ENCODE results near the gene MYOM3.
"Not testable (repeated sequence)": the region's sequence is repeated elsewhere in the genome, so short reads cannot be mapped to it uniquely, and the experiment has no call there.

The MYOM3 gene

DNA sequence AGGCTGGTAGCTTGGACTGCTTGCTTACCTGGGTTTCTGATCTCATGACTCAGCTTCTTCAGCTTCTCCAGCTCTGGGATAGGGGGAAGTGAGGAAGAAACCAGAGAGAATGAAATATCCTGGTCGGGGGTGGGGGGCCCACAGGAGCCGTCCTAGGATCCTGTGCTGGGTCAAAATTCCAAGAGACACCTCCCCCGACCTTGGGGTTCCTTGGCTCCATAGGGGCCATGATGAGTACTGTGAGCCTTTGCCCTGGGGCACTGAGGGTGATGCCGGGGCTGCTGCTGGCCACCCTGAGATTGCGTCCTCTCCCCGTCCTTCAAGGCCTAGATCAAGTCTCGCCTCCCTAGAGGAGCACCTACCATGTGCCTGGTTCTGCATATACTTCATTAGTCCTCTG lies 40.0 kb downstream of the MYOM3 start:
- H3K36me3 ChIP-seq (ENCODE audit: insufficient read depth, low read length) = no peaks in the 10 kb centered on the region
- H3K9ac ChIP-seq (ENCODE audit: low read depth, low read length) = no peak overlapping the region
- peaks cover 7% of the 10 kb centered on the region for H3K4me1 ChIP-seq (ENCODE audit: insufficient read depth, low read length)
- H3K9me3 ChIP-seq (ENCODE audit: control insufficient read depth, insufficient read depth, low read length) = no peaks in the 10 kb centered on the region

DNA sequence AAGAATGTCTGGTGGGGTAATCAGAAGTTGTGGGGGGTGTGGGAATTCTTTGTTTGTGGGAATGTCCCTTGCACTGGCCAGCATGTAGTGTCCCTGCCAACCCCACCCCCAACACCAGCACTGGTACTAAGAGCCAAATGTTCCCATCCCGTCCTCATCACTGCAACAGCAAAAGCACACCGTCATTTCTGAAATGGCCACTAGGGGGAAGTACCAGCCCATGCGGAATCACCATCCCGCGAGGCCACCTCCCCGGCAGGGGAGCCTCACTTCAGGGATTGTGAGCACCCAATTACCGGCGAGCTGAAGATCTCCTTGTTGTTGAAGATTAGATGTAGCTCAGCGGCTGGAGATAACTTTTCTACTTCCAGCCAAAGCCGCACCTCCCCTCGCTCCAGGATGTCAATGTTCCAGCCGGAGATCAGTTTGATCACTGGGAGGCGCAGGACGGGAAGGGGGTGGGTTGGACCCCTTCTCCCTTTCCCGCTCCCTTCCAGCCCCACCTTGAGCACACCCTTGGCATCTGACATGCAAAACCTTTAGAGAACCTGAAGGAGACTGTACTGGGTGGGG lies 41.0 kb downstream of the MYOM3 start:
- Histone ChIP-seq H3K4me1 (ENCODE audit: insufficient read depth, low read length) (peaks cover 7% of the 10 kb centered on the region), H3K9ac (ENCODE audit: low read depth, low read length) (peak overlapping the region; percentile 41; the same call in 1 of the 2 replicates), H3K9me3 (ENCODE audit: control insufficient read depth, insufficient read depth, low read length) (no peaks in the 10 kb centered on the region), H3K36me3 (ENCODE audit: insufficient read depth, low read length) (no peaks in the 10 kb centered on the region)

DNA sequence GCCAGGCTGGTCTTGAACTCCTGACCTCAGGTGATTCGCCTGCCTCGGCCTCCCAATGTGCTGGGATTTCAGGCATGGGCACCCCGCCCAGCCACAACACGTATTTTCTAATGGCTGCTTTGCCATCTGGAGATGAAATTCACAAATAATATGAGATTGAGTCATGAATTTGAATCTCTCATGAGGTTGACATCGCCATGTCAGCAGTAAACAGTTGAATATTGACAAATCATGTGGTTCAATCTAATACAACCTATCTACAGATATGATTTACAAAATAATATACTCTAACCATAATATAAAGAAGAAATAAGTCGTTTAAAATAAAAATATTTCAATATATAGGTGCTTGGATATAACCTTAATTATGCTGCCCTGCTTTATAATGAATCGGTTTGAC lies 42.1 kb downstream of the MYOM3 start:
- no peaks in the 10 kb centered on the region for H3K9me3 ChIP-seq (ENCODE audit: control insufficient read depth, insufficient read depth, low read length)

DNA sequence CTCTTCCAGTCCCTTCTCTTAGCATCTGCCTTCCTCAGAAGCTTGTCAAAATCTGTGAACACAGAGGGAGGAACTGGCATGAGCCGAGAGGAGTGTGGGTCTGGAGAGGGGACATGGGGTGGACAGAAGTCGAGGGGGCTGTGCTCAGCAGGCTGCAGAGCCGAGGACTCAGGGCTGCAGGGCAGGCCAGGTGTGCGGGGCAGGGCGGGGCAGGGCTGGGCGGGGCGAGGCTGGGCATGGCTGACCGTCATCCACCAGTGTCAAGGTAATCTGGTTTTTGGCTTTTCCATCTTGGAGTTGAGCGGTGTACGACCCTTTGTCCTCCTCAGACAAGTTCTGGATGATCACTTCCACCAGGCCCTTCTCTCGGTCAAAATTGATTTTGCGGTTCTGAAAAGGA lies 44.0 kb downstream of the MYOM3 start:
- Histone ChIP-seq H3K9me3 (ENCODE audit: control insufficient read depth, insufficient read depth, low read length) (no peaks in the 10 kb centered on the region), H3K9ac (ENCODE audit: low read depth, low read length) (no peak overlapping the region), H3K36me3 (ENCODE audit: insufficient read depth, low read length) (no peaks in the 10 kb centered on the region), H3K4me1 (ENCODE audit: insufficient read depth, low read length) (peaks cover 7% of the 10 kb centered on the region)

More for the DNA sequence above, 42.1 kb downstream of the MYOM3 start:
- H3K4me1 ChIP-seq (ENCODE audit: insufficient read depth, low read length) = peaks cover 7% of the 10 kb centered on the region
- no peaks in the 10 kb centered on the region for H3K36me3 ChIP-seq (ENCODE audit: insufficient read depth, low read length)
- H3K9ac ChIP-seq (ENCODE audit: low read depth, low read length) = no peak overlapping the region

DNA sequence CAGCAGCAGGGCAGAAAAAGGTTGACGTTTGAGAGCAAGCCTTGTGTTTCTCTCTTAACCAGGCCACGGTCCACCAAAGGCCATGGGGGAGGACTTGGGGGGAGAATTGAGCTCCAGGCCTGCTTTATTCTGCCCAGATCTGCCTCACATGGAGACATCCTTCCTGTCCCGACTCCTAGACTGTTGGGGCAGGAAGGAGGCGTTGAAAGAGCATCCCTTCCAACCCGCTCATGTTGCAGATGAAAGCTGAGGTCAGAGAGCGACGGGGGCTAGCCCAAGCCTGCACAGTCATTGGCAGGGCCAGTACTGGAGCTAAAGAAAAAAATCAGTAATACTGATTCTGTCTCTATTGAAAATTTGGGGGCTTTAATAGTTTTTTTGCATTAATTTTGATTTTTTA lies 46.6 kb downstream of the MYOM3 start:
- no peaks in the 10 kb centered on the region for H3K9me3 ChIP-seq (ENCODE audit: control insufficient read depth, insufficient read depth, low read length)
- H3K4me1 ChIP-seq (ENCODE audit: insufficient read depth, low read length) = no peaks in the 10 kb centered on the region
- H3K36me3 ChIP-seq (ENCODE audit: insufficient read depth, low read length) = no peaks in the 10 kb centered on the region
- no peak overlapping the region for H3K9ac ChIP-seq (ENCODE audit: low read depth, low read length)

DNA sequence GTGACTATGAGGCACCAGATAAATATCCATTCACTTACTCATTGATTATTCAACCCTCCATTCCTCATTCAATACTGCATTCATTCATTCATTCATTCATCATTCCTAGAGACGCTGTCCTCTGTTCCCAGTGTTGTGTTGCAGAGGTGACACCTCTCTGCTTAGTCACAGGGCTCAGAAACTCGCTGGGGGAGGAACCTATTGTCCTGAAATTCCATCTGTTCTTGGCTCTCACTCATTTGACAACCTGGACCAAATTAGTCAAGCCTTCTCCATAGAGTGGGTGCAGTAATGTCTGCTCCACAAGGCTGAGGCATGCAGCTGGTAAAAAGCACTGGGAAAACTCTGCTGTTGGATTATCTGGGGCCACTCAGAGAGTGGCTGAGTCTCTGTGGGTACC lies 49.7 kb downstream of the MYOM3 start:
- Histone ChIP-seq H3K36me3 (ENCODE audit: insufficient read depth, low read length) (no peaks in the 10 kb centered on the region), H3K4me1 (ENCODE audit: insufficient read depth, low read length) (no peaks in the 10 kb centered on the region), H3K9ac (ENCODE audit: low read depth, low read length) (no peak overlapping the region), H3K9me3 (ENCODE audit: control insufficient read depth, insufficient read depth, low read length) (no peaks in the 10 kb centered on the region)

DNA sequence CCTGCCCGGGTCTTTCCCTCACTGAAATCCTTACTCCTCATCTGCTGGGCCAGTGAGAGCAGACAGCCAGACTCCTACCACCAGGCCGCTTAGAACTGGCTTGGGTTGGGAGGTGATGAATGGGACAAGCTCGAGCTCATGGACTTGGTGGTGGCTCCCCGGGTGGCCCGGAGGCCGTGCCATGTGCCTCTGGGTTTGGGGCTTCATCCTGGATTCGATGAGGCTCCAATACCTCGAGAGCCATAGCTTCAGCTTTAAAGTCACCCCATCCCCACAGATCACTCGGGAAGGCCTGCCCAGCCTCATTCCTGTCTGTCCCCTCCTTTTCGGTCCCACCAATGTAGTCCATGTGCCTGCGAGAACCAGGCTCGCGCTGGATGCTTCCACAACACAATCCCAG lies 51.5 kb downstream of the MYOM3 start:
- no peak overlapping the region for H3K9ac ChIP-seq (ENCODE audit: low read depth, low read length)
- no peaks in the 10 kb centered on the region for H3K9me3 ChIP-seq (ENCODE audit: control insufficient read depth, insufficient read depth, low read length)
- no peaks in the 10 kb centered on the region for H3K4me1 ChIP-seq (ENCODE audit: insufficient read depth, low read length)
- no peaks in the 10 kb centered on the region for H3K36me3 ChIP-seq (ENCODE audit: insufficient read depth, low read length)

DNA sequence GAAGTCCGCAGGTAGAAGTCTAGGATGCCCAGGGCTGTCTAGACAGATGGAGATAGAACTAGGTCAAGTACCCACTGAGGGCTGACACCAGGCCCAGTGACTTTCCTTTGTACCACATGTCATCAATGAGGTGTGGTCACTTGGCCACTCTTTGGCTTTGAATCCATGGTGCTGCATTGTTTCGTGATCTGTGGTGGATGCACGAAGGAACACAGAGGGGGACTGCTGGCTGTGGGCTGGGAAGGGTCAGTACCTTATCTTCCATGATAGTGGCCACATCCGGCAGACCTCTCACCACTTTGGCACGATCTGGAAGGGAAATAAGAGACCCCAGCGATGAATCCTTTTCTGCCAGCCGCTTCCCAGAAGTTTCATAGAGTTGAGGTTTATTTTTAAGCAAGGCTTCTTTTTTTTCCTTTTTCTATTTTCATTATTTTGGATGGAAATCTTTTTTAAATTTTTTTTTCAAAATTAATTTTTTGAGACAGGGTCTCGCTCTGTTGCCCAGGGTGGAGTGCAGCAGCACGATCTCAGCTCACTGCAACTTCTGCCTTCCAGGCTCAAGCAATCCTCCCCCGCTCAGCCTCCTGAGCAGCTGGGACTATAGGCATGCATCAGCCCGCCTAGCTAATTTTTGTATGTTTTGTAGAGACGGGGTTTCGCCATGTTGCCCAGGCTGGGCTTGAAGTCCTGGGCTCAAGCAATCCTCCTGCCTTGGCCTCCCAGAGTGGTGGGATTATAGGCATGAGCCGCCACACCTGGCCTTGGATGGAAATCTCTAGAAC lies 53.1 kb downstream of the MYOM3 start:
- H3K4me1 ChIP-seq (ENCODE audit: insufficient read depth, low read length) = no peaks in the 10 kb centered on the region
- no peaks in the 10 kb centered on the region for H3K36me3 ChIP-seq (ENCODE audit: insufficient read depth, low read length)
- no peak overlapping the region for H3K9ac ChIP-seq (ENCODE audit: low read depth, low read length)
- H3K9me3 ChIP-seq (ENCODE audit: control insufficient read depth, insufficient read depth, low read length) = no peaks in the 10 kb centered on the region

DNA sequence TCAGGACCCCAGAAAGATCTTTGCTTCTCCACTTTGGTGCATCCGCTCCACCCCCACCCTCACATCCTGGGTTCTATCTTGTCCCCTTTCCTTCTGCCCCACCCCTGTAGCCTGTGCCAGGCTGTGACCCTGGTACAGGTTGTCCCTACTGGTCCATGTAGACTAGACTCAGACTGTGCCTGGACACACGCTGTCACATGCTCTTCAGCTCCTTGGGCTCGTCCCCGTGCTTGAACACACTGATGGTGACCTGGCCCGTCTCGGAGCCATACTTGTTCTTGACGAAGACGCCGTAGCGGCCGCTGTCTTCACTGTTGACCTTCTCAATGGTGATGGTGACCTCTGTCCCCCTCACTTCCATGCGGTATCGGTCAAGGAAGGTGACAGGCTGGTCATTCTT lies 54.8 kb downstream of the MYOM3 start:
- no peaks in the 10 kb centered on the region for H3K4me1 ChIP-seq (ENCODE audit: insufficient read depth, low read length)

DNA sequence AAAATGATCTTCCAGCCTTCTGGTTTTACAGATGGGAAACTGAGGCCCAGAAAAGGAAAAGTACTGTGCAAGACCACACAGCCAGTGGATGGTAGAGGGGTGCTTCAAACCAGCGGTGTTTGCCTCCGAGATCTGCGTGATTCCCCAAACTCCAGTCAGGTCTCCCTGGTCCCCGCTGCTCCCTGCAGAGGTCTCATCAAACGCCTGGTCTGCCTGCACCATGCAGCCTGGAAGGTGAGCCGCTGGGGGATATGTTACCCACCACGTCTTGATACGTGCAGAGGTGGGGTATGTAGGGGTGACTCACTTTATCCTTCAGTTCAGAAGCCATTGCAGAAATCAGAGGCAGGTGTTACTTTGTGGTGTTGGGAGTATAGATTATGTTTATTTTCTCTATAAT lies 56.3 kb downstream of the MYOM3 start:
- no peaks in the 10 kb centered on the region for H3K36me3 ChIP-seq (ENCODE audit: insufficient read depth, low read length)
- no peaks in the 10 kb centered on the region for H3K4me1 ChIP-seq (ENCODE audit: insufficient read depth, low read length)
- no peaks in the 10 kb centered on the region for H3K9me3 ChIP-seq (ENCODE audit: control insufficient read depth, insufficient read depth, low read length)
- H3K9ac ChIP-seq (ENCODE audit: low read depth, low read length) = no peak overlapping the region

More for the DNA sequence above, 54.8 kb downstream of the MYOM3 start:
- H3K9ac ChIP-seq (ENCODE audit: low read depth, low read length) = no peak overlapping the region
- H3K9me3 ChIP-seq (ENCODE audit: control insufficient read depth, insufficient read depth, low read length) = no peaks in the 10 kb centered on the region
- no peaks in the 10 kb centered on the region for H3K36me3 ChIP-seq (ENCODE audit: insufficient read depth, low read length)

DNA sequence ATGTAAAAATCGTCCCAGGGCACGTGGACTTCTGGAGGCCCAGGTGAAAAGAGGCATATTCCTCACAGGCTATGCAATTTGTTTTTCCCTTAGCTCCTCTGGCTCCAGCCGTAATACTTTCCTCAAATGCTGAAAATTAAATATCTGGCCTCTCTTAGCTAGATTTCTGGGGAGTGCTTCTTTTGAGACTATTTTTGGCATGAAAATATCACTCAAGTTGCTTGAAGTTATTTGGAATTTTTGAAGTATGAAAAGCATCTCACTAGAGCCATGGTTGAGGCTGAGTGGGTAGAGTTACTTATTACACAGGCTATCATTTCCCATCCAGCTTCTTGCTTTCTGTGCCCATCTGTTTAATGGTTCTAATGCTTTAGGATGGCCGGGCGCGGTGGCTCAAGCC lies 59.7 kb downstream of the MYOM3 start:
- H3K4me1 ChIP-seq (ENCODE audit: insufficient read depth, low read length) = no peaks in the 10 kb centered on the region
- H3K9me3 ChIP-seq (ENCODE audit: control insufficient read depth, insufficient read depth, low read length) = no peaks in the 10 kb centered on the region
- H3K36me3 ChIP-seq (ENCODE audit: insufficient read depth, low read length) = no peaks in the 10 kb centered on the region
- H3K9ac ChIP-seq (ENCODE audit: low read depth, low read length) = no peak overlapping the region

DNA sequence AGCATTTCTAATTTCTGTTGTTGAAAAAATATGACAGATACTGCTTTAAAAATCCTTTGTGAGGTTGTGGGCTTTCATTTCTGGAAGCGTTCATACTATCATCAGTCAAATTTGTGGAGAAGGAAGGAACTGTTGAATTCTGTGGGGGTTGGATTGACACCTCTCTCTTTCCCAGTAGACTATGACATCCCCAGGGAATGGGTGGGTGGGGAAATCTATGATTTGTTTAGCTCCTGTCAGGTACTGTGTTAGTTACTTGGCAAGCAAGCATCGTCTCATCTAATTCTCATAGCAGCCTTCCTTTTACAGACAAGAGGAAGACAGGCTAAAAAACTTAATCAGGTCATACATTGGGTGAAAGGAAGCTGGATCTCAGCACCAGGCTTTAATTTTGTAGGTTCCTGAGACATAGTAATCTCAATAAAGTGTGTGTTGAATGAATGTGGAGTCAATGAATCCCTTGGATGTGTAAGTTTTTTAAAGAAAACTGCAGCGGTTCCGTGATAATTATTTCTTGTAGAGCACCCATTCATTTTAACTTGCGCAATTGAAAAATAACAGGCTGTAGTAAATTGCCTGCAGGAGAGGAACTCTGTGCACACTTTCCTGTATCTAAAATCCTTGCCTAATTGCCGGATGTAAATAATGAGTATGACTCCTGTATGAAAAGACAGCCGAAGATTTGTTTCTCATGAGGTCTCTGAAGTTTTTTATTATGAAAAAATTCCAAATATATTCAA lies 60.6 kb downstream of the MYOM3 start:
- Histone ChIP-seq H3K9ac (ENCODE audit: low read depth, low read length) (no peak overlapping the region), H3K36me3 (ENCODE audit: insufficient read depth, low read length) (no peaks in the 10 kb centered on the region), H3K4me1 (ENCODE audit: insufficient read depth, low read length) (no peaks in the 10 kb centered on the region), H3K9me3 (ENCODE audit: control insufficient read depth, insufficient read depth, low read length) (no peaks in the 10 kb centered on the region)

DNA sequence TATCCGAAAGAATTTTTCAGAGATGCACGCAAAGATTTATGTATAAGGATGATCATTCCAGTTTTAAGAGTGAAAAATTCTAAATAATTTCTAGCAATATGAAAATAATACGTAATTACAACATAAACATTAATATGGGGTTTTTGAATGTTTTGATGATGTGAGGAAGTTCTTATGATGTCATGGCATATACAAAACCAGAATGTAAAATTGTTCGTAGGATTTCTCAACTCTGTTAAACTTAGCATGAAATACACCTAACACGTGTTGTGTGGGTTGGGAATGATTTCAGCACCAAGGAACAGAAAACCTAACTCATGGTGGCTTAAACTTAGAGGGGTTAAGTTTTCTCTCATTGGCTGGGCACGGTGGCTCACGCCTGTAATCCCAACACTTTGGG lies 62.2 kb downstream of the MYOM3 start:
- H3K4me1 ChIP-seq (ENCODE audit: insufficient read depth, low read length) = no peaks in the 10 kb centered on the region
- no peaks in the 10 kb centered on the region for H3K9me3 ChIP-seq (ENCODE audit: control insufficient read depth, insufficient read depth, low read length)
- no peak overlapping the region for H3K9ac ChIP-seq (ENCODE audit: low read depth, low read length)
- no peaks in the 10 kb centered on the region for H3K36me3 ChIP-seq (ENCODE audit: insufficient read depth, low read length)

DNA sequence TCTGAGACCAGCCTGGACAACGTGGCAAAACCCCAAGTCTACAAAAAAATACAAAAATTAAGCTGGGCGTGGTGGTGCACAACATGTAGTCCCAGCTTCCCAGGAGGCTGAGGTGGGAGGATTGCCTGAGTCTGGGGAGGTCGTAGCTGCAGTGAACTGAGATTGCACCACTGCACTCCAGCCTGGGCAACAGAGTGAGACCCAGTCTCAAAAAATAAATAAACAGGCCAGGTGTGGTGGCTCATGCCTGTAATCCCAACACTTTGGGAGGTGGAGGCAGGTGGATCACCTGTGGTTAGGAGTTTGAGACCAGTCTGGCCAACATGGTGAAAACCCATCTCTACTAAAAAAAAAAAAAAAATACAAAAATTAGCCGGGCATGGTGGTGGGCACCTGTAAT lies 63.0 kb downstream of the MYOM3 start:
- not testable (repeated sequence) for H3K36me3 ChIP-seq (ENCODE audit: insufficient read depth, low read length); H3K9ac ChIP-seq (ENCODE audit: low read depth, low read length); H3K4me1 ChIP-seq (ENCODE audit: insufficient read depth, low read length); H3K9me3 ChIP-seq (ENCODE audit: control insufficient read depth, insufficient read depth, low read length)

All from ES-I3 (cell line).